ENCODE results near the gene GRID2. TPM values are rescaled to one million over a fixed set of nuclear protein-coding genes. Genes with fewer than 3 reads are reported as not detected.

GRID2 gene
- total and polyA plus RNA-seq, 2 donors (not counting 1 experiment from before 2014, with no cell fraction given) = under 0.01 to 0.02 TPM

DNA sequence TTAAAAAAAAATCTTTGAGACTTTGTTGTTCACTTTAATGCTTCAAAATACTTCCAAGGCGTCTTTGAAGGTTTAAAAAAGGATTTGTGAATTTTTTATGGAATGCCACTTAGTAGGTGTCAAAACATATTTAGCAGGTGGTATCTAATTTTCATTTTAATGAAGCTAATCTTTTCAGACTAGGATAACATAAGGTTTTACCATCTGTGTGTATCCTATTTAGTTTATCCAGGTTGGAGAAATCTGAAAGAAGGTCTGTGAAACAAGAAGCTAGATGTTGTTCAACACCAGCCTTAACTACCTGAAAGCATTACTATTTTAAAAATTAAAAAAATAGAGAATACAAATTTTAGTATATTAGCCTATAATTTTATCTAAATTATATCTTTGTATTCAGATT, 193.4 kb downstream of the GRID2 start:
- Histone ChIP-seq H2AFZ (ENCODE audit: low read length) (no peak overlapping the region), H3K9me3 (ENCODE audit: control insufficient read depth, insufficient read depth, low read depth, low read length) (no peaks in the 10 kb centered on the region), H3K4me2 (ENCODE audit: extremely low read depth, insufficient read depth, low read length) (no peak overlapping the region), H3K27ac (ENCODE audit: insufficient read depth, low read length) (no peak overlapping the region), H3K9ac (ENCODE audit: insufficient read depth, low read length) (no peak overlapping the region), H4K20me1 (ENCODE audit: control insufficient read depth, extremely low read depth, insufficient read depth, low read length) (no peaks in the 10 kb centered on the region), H3K79me2 (ENCODE audit: control insufficient read depth, insufficient read depth, low read length) (no peaks in the 10 kb centered on the region), H3K4me3 (replicated peaks in 1 of 4; ENCODE audit: control extremely low read depth in 1 of 4, insufficient read depth in 1 of 4, low read depth in 3 of 4, low read length in 4 of 4) (no peak overlapping the region), H3K36me3 (ENCODE audit: control insufficient read depth, insufficient read depth, low read length) (no peaks in the 10 kb centered on the region), H3K27me3 (ENCODE audit: control insufficient read depth, insufficient read depth, low read length) (no peaks in the 10 kb centered on the region), H3K4me1 (ENCODE audit: control insufficient read depth, extremely low read depth, insufficient read depth, low read length) (no peaks in the 10 kb centered on the region)
- DNase-seq (ENCODE audit: low read depth in 2 of 2) = no peak
- TF ChIP-seq EZH2 (IDR thresholded peaks at IDR 0.05; ENCODE audit: low read length, missing control alignments) = no peak
- TF ChIP-seq, protein P1, sequence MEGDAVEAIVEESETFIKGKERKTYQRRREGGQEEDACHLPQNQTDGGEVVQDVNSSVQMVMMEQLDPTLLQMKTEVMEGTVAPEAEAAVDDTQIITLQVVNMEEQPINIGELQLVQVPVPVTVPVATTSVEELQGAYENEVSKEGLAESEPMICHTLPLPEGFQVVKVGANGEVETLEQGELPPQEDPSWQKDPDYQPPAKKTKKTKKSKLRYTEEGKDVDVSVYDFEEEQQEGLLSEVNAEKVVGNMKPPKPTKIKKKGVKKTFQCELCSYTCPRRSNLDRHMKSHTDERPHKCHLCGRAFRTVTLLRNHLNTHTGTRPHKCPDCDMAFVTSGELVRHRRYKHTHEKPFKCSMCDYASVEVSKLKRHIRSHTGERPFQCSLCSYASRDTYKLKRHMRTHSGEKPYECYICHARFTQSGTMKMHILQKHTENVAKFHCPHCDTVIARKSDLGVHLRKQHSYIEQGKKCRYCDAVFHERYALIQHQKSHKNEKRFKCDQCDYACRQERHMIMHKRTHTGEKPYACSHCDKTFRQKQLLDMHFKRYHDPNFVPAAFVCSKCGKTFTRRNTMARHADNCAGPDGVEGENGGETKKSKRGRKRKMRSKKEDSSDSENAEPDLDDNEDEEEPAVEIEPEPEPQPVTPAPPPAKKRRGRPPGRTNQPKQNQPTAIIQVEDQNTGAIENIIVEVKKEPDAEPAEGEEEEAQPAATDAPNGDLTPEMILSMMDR (conservative IDR thresholded peaks at IDR 0.05 in 1 of 2, IDR thresholded peaks at IDR 0.05 in 1 of 2; ENCODE audit: low read depth in 1 of 2, low read length in 2 of 2) = no peak

DNA sequence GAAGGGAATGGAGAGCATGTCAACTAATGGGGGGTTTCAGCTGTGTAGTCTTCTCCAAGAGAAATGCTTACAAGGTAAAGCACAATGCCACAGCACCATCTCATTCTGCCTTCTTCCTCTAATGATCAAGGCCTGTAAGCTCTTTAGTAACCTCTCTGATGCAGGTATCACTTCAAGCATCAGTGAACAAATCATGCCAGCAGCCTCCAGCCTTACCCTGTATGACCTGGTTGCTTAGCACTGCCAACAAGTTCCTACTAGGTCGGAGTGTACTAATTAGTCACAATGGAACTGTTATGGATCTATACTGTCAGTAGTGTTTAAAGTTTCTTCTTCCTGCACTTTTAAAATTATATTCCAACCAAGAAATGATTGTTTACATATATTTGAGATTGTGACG, 197.7 kb downstream of the GRID2 start:
- Histone ChIP-seq H3K36me3 (ENCODE audit: control insufficient read depth, insufficient read depth, low read length) (no peaks in the 10 kb centered on the region), H3K79me2 (ENCODE audit: control insufficient read depth, insufficient read depth, low read length) (no peaks in the 10 kb centered on the region), H2AFZ (ENCODE audit: low read length) (no peak overlapping the region), H3K9ac (ENCODE audit: insufficient read depth, low read length) (no peak overlapping the region), H3K27me3 (ENCODE audit: control insufficient read depth, insufficient read depth, low read length) (no peaks in the 10 kb centered on the region), H3K4me1 (ENCODE audit: control insufficient read depth, extremely low read depth, insufficient read depth, low read length) (no peaks in the 10 kb centered on the region), H3K27ac (ENCODE audit: insufficient read depth, low read length) (no peak overlapping the region), H3K4me3 (replicated peaks in 1 of 4; ENCODE audit: control extremely low read depth in 1 of 4, insufficient read depth in 1 of 4, low read depth in 3 of 4, low read length in 4 of 4) (no peak overlapping the region), H3K9me3 (ENCODE audit: control insufficient read depth, insufficient read depth, low read depth, low read length) (no peaks in the 10 kb centered on the region), H3K4me2 (ENCODE audit: extremely low read depth, insufficient read depth, low read length) (no peak overlapping the region), H4K20me1 (ENCODE audit: control insufficient read depth, extremely low read depth, insufficient read depth, low read length) (no peaks in the 10 kb centered on the region)
- DNase-seq (ENCODE audit: low read depth in 2 of 2) = no peak
- TF ChIP-seq EZH2 (IDR thresholded peaks at IDR 0.05; ENCODE audit: low read length, missing control alignments) = no peak
- TF ChIP-seq, protein P1 (conservative IDR thresholded peaks at IDR 0.05 in 1 of 2, IDR thresholded peaks at IDR 0.05 in 1 of 2; ENCODE audit: low read depth in 1 of 2, low read length in 2 of 2) = no peak

DNA sequence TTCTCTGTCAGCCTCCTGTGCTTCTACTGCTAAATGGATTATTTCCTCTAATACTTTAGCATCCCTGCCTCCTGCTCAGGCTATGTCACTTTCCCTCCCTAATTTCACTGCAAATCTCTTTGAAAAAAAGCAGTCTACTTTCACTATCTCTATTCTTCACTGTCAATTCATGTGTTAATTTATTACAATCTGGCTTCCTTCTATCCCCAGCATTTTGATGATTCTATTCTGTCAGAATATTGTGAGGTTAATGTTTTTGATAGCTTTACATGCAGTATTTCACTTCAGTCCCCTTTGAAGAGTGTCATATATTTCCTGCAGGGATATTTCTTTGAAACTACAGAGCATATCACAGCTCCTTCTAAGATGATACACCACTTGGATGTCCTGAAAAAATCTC, 203.2 kb downstream of the GRID2 start:
- Histone ChIP-seq H3K79me2 (ENCODE audit: control insufficient read depth, insufficient read depth, low read length) (no peaks in the 10 kb centered on the region), H3K4me2 (ENCODE audit: extremely low read depth, insufficient read depth, low read length) (no peak overlapping the region), H3K4me1 (ENCODE audit: control insufficient read depth, extremely low read depth, insufficient read depth, low read length) (no peaks in the 10 kb centered on the region), H3K27me3 (ENCODE audit: control insufficient read depth, insufficient read depth, low read length) (no peaks in the 10 kb centered on the region), H2AFZ (ENCODE audit: low read length) (no peak overlapping the region), H3K9me3 (ENCODE audit: control insufficient read depth, insufficient read depth, low read depth, low read length) (no peaks in the 10 kb centered on the region), H3K4me3 (replicated peaks in 1 of 4; ENCODE audit: control extremely low read depth in 1 of 4, insufficient read depth in 1 of 4, low read depth in 3 of 4, low read length in 4 of 4) (no peak overlapping the region), H3K9ac (ENCODE audit: insufficient read depth, low read length) (no peak overlapping the region), H3K36me3 (ENCODE audit: control insufficient read depth, insufficient read depth, low read length) (no peaks in the 10 kb centered on the region), H4K20me1 (ENCODE audit: control insufficient read depth, extremely low read depth, insufficient read depth, low read length) (no peaks in the 10 kb centered on the region), H3K27ac (ENCODE audit: insufficient read depth, low read length) (no peak overlapping the region)
- TF ChIP-seq EZH2 (IDR thresholded peaks at IDR 0.05; ENCODE audit: low read length, missing control alignments) = no peak
- TF ChIP-seq, protein P1 (conservative IDR thresholded peaks at IDR 0.05 in 1 of 2, IDR thresholded peaks at IDR 0.05 in 1 of 2; ENCODE audit: low read depth in 1 of 2, low read length in 2 of 2) = no peak
- no peak for DNase-seq (ENCODE audit: low read depth in 2 of 2)

All from fibroblast of lung (primary cell).